Measurements from ENCODE around the gene RHBDL1.

RHBDL1 gene

DNA sequence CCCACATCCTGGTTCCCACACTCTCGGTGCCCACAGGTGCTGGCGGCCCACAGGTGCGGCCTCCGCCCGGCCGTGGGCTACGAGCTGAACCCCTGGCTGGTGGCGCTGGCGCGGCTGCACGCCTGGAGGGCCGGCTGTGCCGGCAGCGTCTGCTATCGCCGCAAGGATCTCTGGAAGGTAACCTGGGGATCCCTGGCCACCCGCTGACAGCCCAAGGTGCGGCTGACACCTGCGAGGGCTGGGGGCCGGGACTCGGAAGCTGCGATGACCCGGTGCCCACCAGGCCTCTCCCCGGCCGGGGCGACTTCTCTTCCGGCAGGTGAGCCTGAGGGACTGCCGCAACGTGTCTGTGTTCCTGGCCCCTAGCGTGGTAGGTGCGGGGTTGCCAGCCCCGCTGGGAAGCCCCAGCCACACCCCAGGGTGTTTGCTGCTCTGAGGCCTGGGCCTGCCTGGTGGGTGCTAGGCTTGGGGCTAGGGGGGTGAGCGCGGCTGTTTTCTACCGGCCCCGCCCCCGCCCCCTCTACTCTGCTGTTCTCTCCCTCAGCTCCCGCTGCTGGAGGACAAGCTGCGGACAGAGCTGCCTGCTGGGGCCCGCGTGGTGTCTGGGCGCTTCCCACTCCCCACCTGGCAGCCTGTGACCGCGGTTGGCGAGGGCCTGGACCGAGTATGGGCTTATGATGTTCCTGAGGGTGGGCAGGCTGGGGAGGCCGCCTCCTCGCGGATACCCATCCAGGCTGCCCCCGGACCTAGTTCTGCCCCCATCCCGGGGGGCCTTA lies 46.5 kb downstream of the RHBDL1 start:
- no peak overlapping the region for H3K27ac ChIP-seq (ENCODE audit: insufficient read depth in 1 of 2, low read depth in 1 of 2, low read length in 2 of 2, poor library complexity in 1 of 2, severe bottlenecking in 2 of 2)
- POLR2A ChIA-PET = interaction anchor here (0.6 kb wide), 1 partner anchor 67 kb away, joined by 6 read pairs; the partner anchor contains the start of gene CHTF18
- no peaks in the 10 kb centered on the region for H3K9me3 ChIP-seq (ENCODE audit: control extremely low read depth in 1 of 5, control insufficient read depth in 4 of 5, insufficient read depth in 2 of 5, low read depth in 1 of 5, low read length in 4 of 5)
- 88% methylated on average over 38 of the region's 51 CpGs for WGBS (ENCODE audit: insufficient coverage)
- H3K36me3 ChIP-seq (ENCODE audit: control insufficient read depth in 4 of 4, insufficient read depth in 4 of 4, low read length in 3 of 4) = peaks cover 0 to 6% (median 0%) of the 10 kb centered on the region in 4 experiments
- CTCF ChIA-PET = interaction anchor here (1.0 to 4.3 kb wide), 7 partner anchors 8 to 64 kb away, joined by 3 to 23 read pairs (median 3); partner anchors contain the start of gene CIAO3
- H3K27me3 ChIP-seq (replicated peaks in 2 of 5; ENCODE audit: control insufficient read depth in 4 of 5, insufficient read depth in 5 of 5, low read length in 4 of 5) = peaks cover 0 to 17% (median 0%) of the 10 kb centered on the region in 5 experiments
- H3K4me1 ChIP-seq (ENCODE audit: control extremely low read depth in 1 of 4, control insufficient read depth in 4 of 4, insufficient read depth in 4 of 4, low read length in 3 of 4) = peaks cover 0 to 45% (median 35%) of the 10 kb centered on the region in 4 experiments
- peak in 1 of 3 donors; percentile 49 for DNase-seq
- H3K4me3 ChIP-seq (ENCODE audit: control insufficient read depth in 1 of 7, extremely low read depth in 1 of 7, insufficient read depth in 4 of 7, low read depth in 2 of 7, low read length in 6 of 7) = peak overlapping the region in 5 of 7 experiments; percentile 32 to 83 (median 82)

DNA sequence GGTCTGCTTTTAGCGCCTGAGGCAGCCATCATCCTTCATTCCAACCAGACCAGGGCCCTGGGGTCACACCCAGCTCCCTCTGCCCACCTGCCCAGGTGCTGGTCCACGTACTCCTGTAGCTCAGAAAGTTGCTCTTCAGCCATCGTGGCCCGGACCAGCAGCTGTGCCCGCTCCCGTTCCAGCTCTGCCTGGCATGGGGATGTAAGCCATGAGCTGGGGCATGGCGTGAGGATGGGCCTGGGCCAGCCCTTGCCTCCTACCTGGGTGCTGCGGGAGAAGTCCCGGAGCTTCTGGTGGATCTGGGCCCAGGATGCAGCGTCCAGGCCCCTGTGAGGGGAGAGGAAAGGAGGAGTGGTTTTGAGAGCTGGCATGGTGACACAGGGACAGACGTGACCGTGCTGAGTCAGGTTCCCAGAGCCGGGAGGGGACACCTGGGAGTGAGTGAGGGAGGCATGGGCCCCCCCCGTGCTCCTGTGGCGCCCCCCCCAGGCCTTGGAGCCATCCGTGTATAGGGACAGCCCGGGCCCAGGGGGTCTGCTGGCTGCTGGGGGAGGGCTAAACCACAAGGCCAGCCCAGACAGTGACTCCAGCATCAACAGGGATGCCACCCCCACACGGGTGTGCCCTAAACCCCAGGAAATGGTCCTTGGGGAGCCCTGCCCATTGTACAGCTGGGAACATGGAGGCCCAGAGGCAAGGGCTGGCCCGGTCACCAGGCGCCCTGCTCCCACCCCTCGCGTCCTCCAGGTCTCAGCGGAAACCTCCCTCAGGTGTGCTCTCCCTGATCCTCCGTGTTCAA lies 47.6 kb downstream of the RHBDL1 start:
- Histone ChIP-seq H3K27ac (ENCODE audit: insufficient read depth in 1 of 2, low read depth in 1 of 2, low read length in 2 of 2, poor library complexity in 1 of 2, severe bottlenecking in 2 of 2) (no peak overlapping the region), H3K9me3 (ENCODE audit: control extremely low read depth in 1 of 5, control insufficient read depth in 4 of 5, insufficient read depth in 2 of 5, low read depth in 1 of 5, low read length in 4 of 5) (no peaks in the 10 kb centered on the region), H3K4me3 (ENCODE audit: control insufficient read depth in 1 of 7, extremely low read depth in 1 of 7, insufficient read depth in 4 of 7, low read depth in 2 of 7, low read length in 6 of 7) (no peak overlapping the region), H3K36me3 (ENCODE audit: control insufficient read depth in 4 of 4, insufficient read depth in 4 of 4, low read length in 3 of 4) (peaks cover 0 to 6% (median 0%) of the 10 kb centered on the region in 4 experiments), H3K27me3 (replicated peaks in 2 of 5; ENCODE audit: control insufficient read depth in 4 of 5, insufficient read depth in 5 of 5, low read length in 4 of 5) (peaks cover 0 to 10% (median 0%) of the 10 kb centered on the region in 5 experiments), H3K4me1 (ENCODE audit: control extremely low read depth in 1 of 4, control insufficient read depth in 4 of 4, insufficient read depth in 4 of 4, low read length in 3 of 4) (peaks cover 0 to 50% (median 43%) of the 10 kb centered on the region in 4 experiments)
- WGBS (ENCODE audit: insufficient coverage) = 91% methylated on average over 22 of the region's 24 CpGs
- POLR2A ChIA-PET = no interaction called here
- CTCF ChIA-PET = interaction anchor here (1.0 to 4.3 kb wide), 4 partner anchors 12 to 63 kb away, joined by 3 to 23 read pairs (median 3); partner anchors contain the start of gene CIAO3
- DNase-seq = no peak

DNA sequence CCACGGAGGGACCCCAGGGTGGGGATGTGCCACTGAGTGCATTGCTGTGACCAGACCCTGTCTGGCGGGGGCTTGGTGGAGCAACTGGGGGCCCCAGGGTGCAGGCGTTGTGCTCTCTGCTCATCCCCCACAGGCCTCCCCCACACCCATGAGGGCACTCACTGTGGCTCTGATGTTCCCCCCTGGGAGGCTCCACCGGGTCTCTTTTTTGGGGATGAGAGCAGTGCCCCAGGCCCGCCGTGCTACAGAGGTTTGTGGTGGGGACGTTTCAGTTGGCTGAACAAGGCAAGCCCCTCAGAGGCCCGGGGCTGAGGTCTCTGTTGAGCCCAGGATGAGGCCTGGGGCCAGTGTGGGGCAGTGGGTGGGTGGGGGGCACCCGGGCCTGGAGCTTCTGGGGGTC lies 48.2 kb downstream of the RHBDL1 start:
- Histone ChIP-seq H3K36me3 (ENCODE audit: control insufficient read depth in 4 of 4, insufficient read depth in 4 of 4, low read length in 3 of 4) (peaks cover 0 to 6% (median 0%) of the 10 kb centered on the region in 4 experiments), H3K27me3 (replicated peaks in 2 of 5; ENCODE audit: control insufficient read depth in 4 of 5, insufficient read depth in 5 of 5, low read length in 4 of 5) (peaks cover 0 to 10% (median 0%) of the 10 kb centered on the region in 5 experiments), H3K9me3 (ENCODE audit: control extremely low read depth in 1 of 5, control insufficient read depth in 4 of 5, insufficient read depth in 2 of 5, low read depth in 1 of 5, low read length in 4 of 5) (no peaks in the 10 kb centered on the region), H3K4me3 (ENCODE audit: control insufficient read depth in 1 of 7, extremely low read depth in 1 of 7, insufficient read depth in 4 of 7, low read depth in 2 of 7, low read length in 6 of 7) (no peak overlapping the region), H3K27ac (ENCODE audit: insufficient read depth in 1 of 2, low read depth in 1 of 2, low read length in 2 of 2, poor library complexity in 1 of 2, severe bottlenecking in 2 of 2) (no peak overlapping the region), H3K4me1 (ENCODE audit: control extremely low read depth in 1 of 4, control insufficient read depth in 4 of 4, insufficient read depth in 4 of 4, low read length in 3 of 4) (peaks cover 0 to 49% (median 48%) of the 10 kb centered on the region in 4 experiments)
- ChIA-PET POLR2A (no interaction called here), CTCF (interaction anchor here (0.8 kb wide), 1 partner anchor 61 kb away, joined by 3 read pairs; no protein-coding TSS in a partner anchor)
- no peak for DNase-seq
- 100% methylated on average over 1 of the region's 9 CpGs for WGBS (ENCODE audit: insufficient coverage)

DNA sequence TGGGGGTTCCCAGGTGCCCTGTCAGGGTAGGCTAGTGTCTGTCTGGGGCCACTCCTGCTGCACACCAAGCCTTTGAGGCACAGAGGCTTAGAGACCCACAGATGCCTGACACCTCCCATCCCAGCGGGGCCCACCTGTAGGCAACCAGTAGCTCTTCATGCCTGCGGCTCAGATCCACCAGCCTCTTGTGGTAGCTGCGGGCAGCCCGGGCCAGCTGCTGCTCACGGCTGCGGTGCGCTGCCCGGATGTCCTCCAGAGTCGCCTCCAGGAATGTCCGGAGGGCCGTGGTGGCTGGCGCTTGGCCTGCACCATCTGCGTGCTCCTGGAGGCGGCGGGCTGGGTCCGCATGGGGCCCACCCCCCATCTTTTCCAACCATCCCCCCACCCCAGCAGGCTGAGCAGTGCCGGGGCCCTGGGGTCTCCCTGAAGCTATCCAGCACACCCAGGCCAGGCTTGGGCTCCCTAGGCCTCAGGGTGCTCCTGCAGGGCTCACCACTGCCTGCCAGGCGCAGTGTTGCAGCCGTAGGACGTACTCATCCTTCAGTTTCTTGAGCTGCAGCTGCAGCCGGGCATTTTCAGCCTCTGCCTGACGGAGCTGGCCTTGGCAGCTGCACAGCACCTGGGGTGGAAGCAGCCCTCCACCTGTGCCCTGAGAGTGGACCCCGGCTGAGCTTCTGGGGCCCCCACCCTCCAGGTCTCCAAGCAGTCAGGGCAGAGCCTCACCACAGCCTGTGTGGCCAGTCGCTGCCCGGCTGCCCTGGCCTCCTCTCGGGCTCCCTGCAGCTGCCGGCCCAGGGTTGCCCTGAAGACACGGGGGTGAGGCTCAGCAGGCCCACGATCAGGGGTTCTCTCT lies 48.9 kb downstream of the RHBDL1 start:
- no peaks in the 10 kb centered on the region for H3K9me3 ChIP-seq (ENCODE audit: control extremely low read depth in 1 of 5, control insufficient read depth in 4 of 5, insufficient read depth in 2 of 5, low read depth in 1 of 5, low read length in 4 of 5)
- peaks cover 0 to 47% (median 43%) of the 10 kb centered on the region in 4 experiments for H3K4me1 ChIP-seq (ENCODE audit: control extremely low read depth in 1 of 4, control insufficient read depth in 4 of 4, insufficient read depth in 4 of 4, low read length in 3 of 4)
- peaks cover 0 to 6% (median 1%) of the 10 kb centered on the region in 4 experiments for H3K36me3 ChIP-seq (ENCODE audit: control insufficient read depth in 4 of 4, insufficient read depth in 4 of 4, low read length in 3 of 4)
- 87% methylated on average over 24 of the region's 29 CpGs for WGBS (ENCODE audit: insufficient coverage)
- H3K27ac ChIP-seq (ENCODE audit: insufficient read depth in 1 of 2, low read depth in 1 of 2, low read length in 2 of 2, poor library complexity in 1 of 2, severe bottlenecking in 2 of 2) = no peak overlapping the region
- POLR2A ChIA-PET = no interaction called here
- no peak overlapping the region for H3K4me3 ChIP-seq (ENCODE audit: control insufficient read depth in 1 of 7, extremely low read depth in 1 of 7, insufficient read depth in 4 of 7, low read depth in 2 of 7, low read length in 6 of 7)
- H3K27me3 ChIP-seq (replicated peaks in 2 of 5; ENCODE audit: control insufficient read depth in 4 of 5, insufficient read depth in 5 of 5, low read length in 4 of 5) = peaks cover 0 to 10% (median 0%) of the 10 kb centered on the region in 5 experiments
- DNase-seq = no peak
- CTCF ChIA-PET = interaction anchor here (0.8 to 2.8 kb wide), 4 partner anchors 13 to 60 kb away, joined by 3 to 15 read pairs (median 4); partner anchors contain the start of genes CIAO3 and WDR24

DNA sequence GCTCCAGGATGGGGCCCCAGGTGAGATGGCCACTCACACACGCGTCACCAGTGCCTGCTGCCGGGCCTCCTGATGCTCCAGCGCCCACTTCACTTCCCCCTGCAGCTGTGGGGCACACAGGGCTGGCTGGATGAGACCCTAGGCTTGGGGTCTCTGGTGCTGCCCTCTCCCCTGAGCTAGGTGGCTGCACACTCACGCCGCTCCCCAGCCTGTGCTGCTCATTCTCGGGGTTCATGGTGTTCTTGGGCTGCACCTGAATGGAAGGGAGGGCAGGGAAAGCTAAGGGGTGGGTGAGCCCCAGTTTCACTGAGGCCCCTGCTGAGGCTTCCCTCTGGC lies 49.5 kb downstream of the RHBDL1 start:
- Histone ChIP-seq H3K27me3 (replicated peaks in 2 of 5; ENCODE audit: control insufficient read depth in 4 of 5, insufficient read depth in 5 of 5, low read length in 4 of 5) (peaks cover 0 to 10% (median 0%) of the 10 kb centered on the region in 5 experiments), H3K36me3 (ENCODE audit: control insufficient read depth in 4 of 4, insufficient read depth in 4 of 4, low read length in 3 of 4) (peaks cover 0 to 12% (median 6%) of the 10 kb centered on the region in 4 experiments), H3K4me1 (ENCODE audit: control extremely low read depth in 1 of 4, control insufficient read depth in 4 of 4, insufficient read depth in 4 of 4, low read length in 3 of 4) (peaks cover 0 to 41% (median 37%) of the 10 kb centered on the region in 4 experiments), H3K9me3 (ENCODE audit: control extremely low read depth in 1 of 5, control insufficient read depth in 4 of 5, insufficient read depth in 2 of 5, low read depth in 1 of 5, low read length in 4 of 5) (no peaks in the 10 kb centered on the region), H3K27ac (ENCODE audit: insufficient read depth in 1 of 2, low read depth in 1 of 2, low read length in 2 of 2, poor library complexity in 1 of 2, severe bottlenecking in 2 of 2) (no peak overlapping the region), H3K4me3 (ENCODE audit: control insufficient read depth in 1 of 7, extremely low read depth in 1 of 7, insufficient read depth in 4 of 7, low read depth in 2 of 7, low read length in 6 of 7) (no peak overlapping the region)
- ChIA-PET POLR2A (interaction anchor here (0.6 to 1.4 kb wide), 2 partner anchors 9 to 19 kb away, joined by 3 to 4 read pairs; no protein-coding TSS in a partner anchor), CTCF (interaction anchor here (0.9 to 2.8 kb wide), 4 partner anchors 13 to 40 kb away, joined by 3 to 15 read pairs (median 4); partner anchors contain the start of genes CIAO3 and WDR24)
- no peak for DNase-seq
- WGBS (ENCODE audit: insufficient coverage) = 86% methylated on average over 7 of the region's 7 CpGs

DNA sequence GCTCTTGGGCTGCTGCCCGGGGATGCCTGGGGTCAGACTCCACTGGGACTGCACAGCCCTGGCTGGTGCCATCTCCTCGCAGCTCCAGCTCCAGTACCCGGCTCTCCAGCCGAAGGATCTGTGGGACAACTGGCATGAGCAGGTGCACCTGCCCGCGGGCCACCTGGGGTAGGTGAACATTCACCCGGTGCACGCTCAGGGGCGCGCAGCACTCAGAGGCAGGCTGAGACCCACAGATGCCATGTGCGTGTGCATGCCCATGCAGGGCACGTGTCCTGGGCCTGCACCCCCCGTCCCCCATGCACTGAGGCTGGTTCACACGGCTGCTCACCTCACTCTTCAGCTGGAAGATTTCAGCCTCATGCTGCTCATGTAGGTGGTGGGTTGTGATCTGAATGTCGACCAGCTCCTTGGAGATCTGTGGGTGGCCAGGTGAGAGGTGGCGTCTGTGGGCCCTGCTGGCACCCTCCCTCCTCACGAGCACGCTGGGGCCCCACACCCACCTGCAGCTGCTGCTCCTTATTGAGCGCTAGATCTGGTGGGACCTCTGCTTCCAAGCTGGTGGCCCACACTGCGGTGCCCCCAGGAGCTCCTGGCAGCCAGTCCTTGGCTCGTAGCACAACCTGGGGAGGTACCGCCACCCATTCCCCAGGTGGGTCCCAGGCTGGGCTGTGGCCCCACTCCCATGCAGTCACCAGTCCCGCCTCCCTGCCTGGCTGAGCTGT lies 50.2 kb downstream of the RHBDL1 start:
- H3K4me1 ChIP-seq (ENCODE audit: control extremely low read depth in 1 of 4, control insufficient read depth in 4 of 4, insufficient read depth in 4 of 4, low read length in 3 of 4) = peaks cover 0 to 35% (median 31%) of the 10 kb centered on the region in 4 experiments
- no peaks in the 10 kb centered on the region for H3K9me3 ChIP-seq (ENCODE audit: control extremely low read depth in 1 of 5, control insufficient read depth in 4 of 5, insufficient read depth in 2 of 5, low read depth in 1 of 5, low read length in 4 of 5)
- H3K36me3 ChIP-seq (ENCODE audit: control insufficient read depth in 4 of 4, insufficient read depth in 4 of 4, low read length in 3 of 4) = peaks cover 0 to 17% (median 11%) of the 10 kb centered on the region in 4 experiments
- 85% methylated on average over 22 of the region's 23 CpGs for WGBS (ENCODE audit: insufficient coverage)
- H3K27ac ChIP-seq (ENCODE audit: insufficient read depth in 1 of 2, low read depth in 1 of 2, low read length in 2 of 2, poor library complexity in 1 of 2, severe bottlenecking in 2 of 2) = no peak overlapping the region
- ChIA-PET CTCF (interaction anchor here (0.9 to 2.8 kb wide), 7 partner anchors 8 to 41 kb away, joined by 3 to 15 read pairs (median 4); partner anchors contain the start of gene CIAO3), POLR2A (interaction anchor here (0.6 to 1.6 kb wide), 3 partner anchors 9 to 19 kb away, joined by 3 to 4 read pairs (median 4); partner anchors contain the start of gene CIAO3)
- H3K27me3 ChIP-seq (replicated peaks in 2 of 5; ENCODE audit: control insufficient read depth in 4 of 5, insufficient read depth in 5 of 5, low read length in 4 of 5) = peaks cover 0 to 10% (median 0%) of the 10 kb centered on the region in 5 experiments
- H3K4me3 ChIP-seq (ENCODE audit: control insufficient read depth in 1 of 7, extremely low read depth in 1 of 7, insufficient read depth in 4 of 7, low read depth in 2 of 7, low read length in 6 of 7) = no peak overlapping the region
- DNase-seq = no peak

Measured in common myeloid progenitor, CD34-positive (primary cell).